H1 (cell line): ENCODE data around the gene CCNT1. TPM values are rescaled to one million over a fixed set of nuclear protein-coding genes. Genes with fewer than 3 reads are reported as not detected.
"Not testable (repeated sequence)": the region's sequence is repeated elsewhere in the genome, so short reads cannot be mapped to it uniquely, and the experiment has no call there.

Source experiments
- CTCF ChIA-PET: fragments of 300-600 bp; sonication (Branson Sonifier 250); formaldehyde crosslinking; loops from one replicate; lab custom pipeline; 2021; ENCODE audit not compliant: partially characterized antibody; lab: Charles Lee
- POLR2A ChIA-PET: fragments of 300-600 bp; sonication (Branson Sonifier 250); formaldehyde crosslinking; loops from one replicate; lab custom pipeline; 2021; ENCODE audit warnings: inconsistent platforms; ENCODE audit not compliant: partially characterized antibody; lab: Charles Lee
- DNase-seq, 2 experiments: peaks; one replicate each; pipeline versions ENCODE4 v3.0.0 to v3.0.0-alpha.2; 2010 to 2022; ENCODE audit warnings: low spot score in 2 of 2, low read depth in 1 of 2, mixed read lengths in 1 of 2
- FAIRE-seq: peaks from 2 replicates; lab custom pipeline; 2011; peaks lifted over from hg19 to GRCh38; lab: Jason Lieb, UNC
- H2AFZ ChIP-seq: 2 replicates; pipeline ENCODE4 v1.8.1; 2012; ENCODE audit warnings: low read length, inconsistent platforms
- H2AK5ac ChIP-seq: 2 replicates; pipeline ENCODE4 v1.6.1; 2013; ENCODE audit warnings: low read depth, low read length
- H2BK120ac ChIP-seq: replicated peaks from 2 replicates; pipeline ENCODE3; 2013; ENCODE audit warnings: low read depth, low read length, inconsistent platforms
- H2BK12ac ChIP-seq: 2 replicates; pipeline ENCODE4 v1.6.1; 2013; ENCODE audit warnings: low read depth, low read length
- H2BK15ac ChIP-seq: 2 replicates; pipeline ENCODE4 v1.6.1; 2013; ENCODE audit warnings: low read length
- H2BK20ac ChIP-seq: 2 replicates; pipeline ENCODE4 v1.6.1; 2013; ENCODE audit warnings: low read length
- H2BK5ac ChIP-seq: 2 replicates; pipeline ENCODE4 v1.6.1; 2013; ENCODE audit warnings: low read depth, low read length
- H3K14ac ChIP-seq: 2 replicates; pipeline ENCODE4 v1.6.1; 2013; ENCODE audit warnings: inconsistent platforms; ENCODE audit not compliant: insufficient read length
- H3K18ac ChIP-seq: 2 replicates; pipeline ENCODE4 v1.6.1; 2013; ENCODE audit warnings: low read length; ENCODE audit errors: extremely low read depth
- H3K23ac ChIP-seq: 2 replicates; pipeline ENCODE4 v1.6.1; 2013; ENCODE audit warnings: inconsistent platforms; ENCODE audit not compliant: insufficient read length
- H3K23me2 ChIP-seq: 2 replicates; pipeline ENCODE4 v1.6.1; 2013; ENCODE audit warnings: low read depth, low read length
- H3K27ac ChIP-seq: 2 replicates; pipeline ENCODE4 v1.6.1; 2011; ENCODE audit warnings: low read depth, low read length, inconsistent platforms
- H3K27me3 ChIP-seq, 4 experiments: replicated peaks in 1 of 4; 1 replicate in 1 of 4; 2 replicates in 3 of 4; pipeline versions ENCODE4 v1.6.1 to v1.8.1; 2011 to 2013; ENCODE audit warnings: low read length in 3 of 4, mild to moderate bottlenecking in 3 of 4, inconsistent platforms in 2 of 4, mixed read lengths in 2 of 4, moderate library complexity in 1 of 4; ENCODE audit not compliant: control insufficient read depth in 3 of 4, insufficient read depth in 3 of 4; ENCODE audit errors: extremely low read depth in 1 of 4
- H3K36me3 ChIP-seq, 4 experiments: 2 replicates each; pipeline versions ENCODE4 v1.6.1 to v1.8.1; 2011 to 2013; ENCODE audit warnings: mild to moderate bottlenecking in 4 of 4, low read length in 3 of 4, moderate library complexity in 2 of 4, control low read depth in 1 of 4, inconsistent platforms in 1 of 4; ENCODE audit not compliant: insufficient read depth in 4 of 4, control insufficient read depth in 2 of 4
- H3K4ac ChIP-seq: replicated peaks from 2 replicates; pipeline ENCODE3; 2013; ENCODE audit warnings: low read length, low read depth, mixed read lengths, inconsistent platforms; ENCODE audit not compliant: insufficient read length
- H3K4me1 ChIP-seq, 4 experiments: replicated peaks in 1 of 4; 1 replicate in 1 of 4; 2 replicates in 3 of 4; pipeline versions ENCODE4 v1.6.1 to v1.8.1; 2011 to 2013; ENCODE audit warnings: low read length in 3 of 4, inconsistent platforms in 2 of 4, mixed read lengths in 1 of 4; ENCODE audit not compliant: insufficient read depth in 4 of 4, control insufficient read depth in 3 of 4
- H3K4me2 ChIP-seq, 2 experiments: 2 replicates each; pipeline versions ENCODE4 v1.6.1 to v1.8.1; 2011 to 2013; ENCODE audit warnings: low read depth in 2 of 2, low read length in 2 of 2, control low read depth in 1 of 2, inconsistent platforms in 1 of 2, mild to moderate bottlenecking in 1 of 2; ENCODE audit not compliant: insufficient read depth in 1 of 2
- H3K4me3 ChIP-seq, 4 experiments: fragments of 200-600, 300-600 bp in 1 of 4; sonication (generic), shearing (Covaris generic), sonication (Bioruptor Twin) in 1 of 4; 2 replicates each; pipeline versions ENCODE4 v1.5.1 to v1.8.1; 2011 to 2016; ENCODE audit warnings: low read length in 4 of 4, low read depth in 3 of 4, control low read depth in 2 of 4, inconsistent platforms in 2 of 4, mild to moderate bottlenecking in 2 of 4, mixed read lengths in 1 of 4, moderate library complexity in 1 of 4; ENCODE audit not compliant: insufficient read depth in 2 of 4; ENCODE audit errors: extremely low read depth in 1 of 4
- H3K56ac ChIP-seq: replicated peaks from 2 replicates; pipeline ENCODE3; 2013; ENCODE audit warnings: low read depth, mild to moderate bottlenecking, mixed read lengths, low read length, inconsistent platforms; ENCODE audit not compliant: insufficient read length
- H3K79me1 ChIP-seq: 2 replicates; pipeline ENCODE4 v1.6.1; 2013; ENCODE audit warnings: low read depth, low read length, control low read depth
- H3K79me2 ChIP-seq, 2 experiments: 2 replicates each; pipeline versions ENCODE4 v1.6.1 to v1.8.1; 2012 to 2013; ENCODE audit warnings: low read length in 2 of 2, mild to moderate bottlenecking in 2 of 2, inconsistent platforms in 1 of 2; ENCODE audit not compliant: insufficient read depth in 2 of 2, control insufficient read depth in 1 of 2
- H3K9ac ChIP-seq, 4 experiments: replicated peaks in 1 of 4; 1 replicate in 1 of 4; 2 replicates in 3 of 4; pipeline versions ENCODE4 v1.6.1 to v1.8.1; 2011 to 2013; ENCODE audit warnings: low read depth in 3 of 4, low read length in 3 of 4, control low read depth in 2 of 4, mild to moderate bottlenecking in 2 of 4, moderate library complexity in 2 of 4, inconsistent platforms in 1 of 4; ENCODE audit errors: extremely low read depth in 1 of 4
- H3K9me3 ChIP-seq, 2 experiments: 2 replicates each; pipeline versions ENCODE4 v1.6.1 to v1.8.1; 2012 to 2013; ENCODE audit warnings: mild to moderate bottlenecking in 2 of 2, moderate library complexity in 2 of 2, control low read depth in 1 of 2, inconsistent platforms in 1 of 2, low read depth in 1 of 2, low read length in 1 of 2, mixed read lengths in 1 of 2; ENCODE audit not compliant: insufficient read depth in 2 of 2
- H4K20me1 ChIP-seq, 2 experiments: replicated peaks in 1 of 2; 2 replicates each; pipeline versions ENCODE3 to v1.8.1; 2011 to 2013; ENCODE audit warnings: inconsistent platforms in 2 of 2, low read length in 2 of 2, mild to moderate bottlenecking in 1 of 2; ENCODE audit not compliant: insufficient read depth in 2 of 2, control insufficient read depth in 1 of 2
- H4K5ac ChIP-seq: 2 replicates; pipeline ENCODE4 v1.6.1; 2013; ENCODE audit warnings: low read length, low read depth, mixed read lengths, inconsistent platforms; ENCODE audit not compliant: insufficient read length
- H4K8ac ChIP-seq: 2 replicates; pipeline ENCODE4 v1.8.0; 2013; ENCODE audit warnings: mild to moderate bottlenecking, moderate library complexity, low read length, inconsistent platforms; ENCODE audit not compliant: insufficient read depth; ENCODE audit errors: extremely low read depth
- H4K91ac ChIP-seq: replicated peaks from 2 replicates; pipeline ENCODE3; 2013; ENCODE audit warnings: low read length, mixed read lengths, inconsistent platforms; ENCODE audit not compliant: insufficient read length
- WGBS, 2 experiments: shearing (Covaris generic) in 1 of 2; methylation state at CpG; one replicate each; pipeline versions ENCODE4 v1.1.6 to v1.1.7; 2013 to 2015; ENCODE audit warnings: low lambda C conversion rate in 2 of 2, mixed read lengths in 2 of 2, inconsistent platforms in 1 of 2, low coverage in 1 of 2, missing lambda C conversion rate in 1 of 2; ENCODE audit not compliant: insufficient replicate concordance in 2 of 2, insufficient coverage in 1 of 2, insufficient read length in 1 of 2; ENCODE audit errors: extremely low coverage in 1 of 2, missing lambda C conversion rate in 1 of 2; 5-methylcytosine and 5-hydroxymethylcytosine counted together
- polyA plus RNA-seq, 7 experiments: library from polyadenylated mRNA; depleted of rRNA in 3 of 7; stranded (reverse) in 5 of 7; unstranded in 2 of 7; fragments of >200 nt in 5 of 7; fragments of 200-250 nt in 2 of 7; gene quantifications; 1 replicate in 5 of 7; 2 replicates in 1 of 7; 4 replicates in 1 of 7; pipeline versions ENCODE4 v1.2.1 to v1.2.3, GENCODE V29; 2011 to 2013; ENCODE audit warnings: missing spikeins in 2 of 7, mixed read lengths in 2 of 7
- total RNA-seq: library from RNA; stranded (reverse); fragmentation: NEBNext Ultra II Directional; extraction: Animal tissue kit (Norgen Biotek cat#: 25700); gene quantifications from 2 replicates; pipeline ENCODE4 v1.2.1, GENCODE V29; 2021

Gene CCNT1
- total and polyA plus RNA-seq, 2 of the 8 experiments (the other 6 are each of a cell fraction or from before 2014, with no cell fraction given) = 13.2 to 45.9 TPM

- not testable (repeated sequence) for H3K4me1 ChIP-seq, H4K8ac ChIP-seq, DNase-seq, H3K18ac ChIP-seq, H3K9ac ChIP-seq, H3K4me2 ChIP-seq, H3K4ac ChIP-seq, H2BK20ac ChIP-seq, H3K23ac ChIP-seq, H2AK5ac ChIP-seq, H2BK12ac ChIP-seq, H2BK15ac ChIP-seq, H3K27ac ChIP-seq, H3K36me3 ChIP-seq, H2BK5ac ChIP-seq, H3K79me1 ChIP-seq, H3K23me2 ChIP-seq, H3K56ac ChIP-seq, H2BK120ac ChIP-seq, H2AFZ ChIP-seq, H4K20me1 ChIP-seq, H3K14ac ChIP-seq, H3K4me3 ChIP-seq, H3K27me3 ChIP-seq, FAIRE-seq, H4K91ac ChIP-seq, H4K5ac ChIP-seq
- ChIA-PET CTCF (interaction anchor here (0.7 kb wide), 1 partner anchor 269 kb away, joined by 4 read pairs; no protein-coding TSS in a partner anchor), POLR2A (interaction anchor here (1.2 kb wide), 1 partner anchor 11 kb away, joined by 3 read pairs; no protein-coding TSS in a partner anchor)
- H3K79me2 ChIP-seq = peaks cover 9 to 12% of the 10 kb centered on the region in 2 experiments
- H3K9me3 ChIP-seq = peaks cover 9 to 15% of the 10 kb centered on the region in 2 experiments
- 80% methylated on average over 2 of the region's 2 CpGs; no CpG with 5 or more reads in 1 of the 2 experiments for WGBS, 2 experiments
Observed at GRCh38 chr12:48720171-48720570, 3.7 kb upstream of the CCNT1 start.

GRCh38 chr12:48719002-48719401, 2.5 kb upstream of the CCNT1 start:
- not testable (repeated sequence) for FAIRE-seq
- 91% methylated on average over 4 of the region's 4 CpGs; no CpG with 5 or more reads in 1 of the 2 experiments for WGBS, 2 experiments

More at GRCh38 chr12:48719002-48719401, 2.5 kb upstream of the CCNT1 start:
- Histone ChIP-seq H3K9me3 (peaks cover 9 to 15% of the 10 kb centered on the region in 2 experiments), H3K79me2 (peaks cover 14 to 24% of the 10 kb centered on the region in 2 experiments)
- H3K9ac ChIP-seq, H3K56ac ChIP-seq, H2AFZ ChIP-seq, H2BK15ac ChIP-seq, H3K4me2 ChIP-seq, H2BK12ac ChIP-seq, H3K18ac ChIP-seq, H4K8ac ChIP-seq, H4K20me1 ChIP-seq, H3K27ac ChIP-seq, H3K27me3 ChIP-seq, H3K79me1 ChIP-seq, H3K23me2 ChIP-seq, H2BK20ac ChIP-seq, H3K4me1 ChIP-seq, H3K36me3 ChIP-seq, H4K5ac ChIP-seq, H3K23ac ChIP-seq, H2BK120ac ChIP-seq, H2AK5ac ChIP-seq, H3K14ac ChIP-seq, H2BK5ac ChIP-seq, H3K4ac ChIP-seq, H3K4me3 ChIP-seq, DNase-seq, H4K91ac ChIP-seq, POLR2A ChIA-PET, CTCF ChIA-PET: not testable (repeated sequence)
